NCI-H226 (cell line): ENCODE measurements around the gene LRRC10B.

Experiments used
- DNase-seq: peaks from one replicate; pipeline ENCODE4 v3.0.0-alpha.2; 2015

LRRC10B gene

GRCh38 chr11:61510166-61510919 lies 1.8 kb downstream of the LRRC10B start:
- no peak for DNase-seq

GRCh38 chr11:61510974-61511373 lies 2.4 kb downstream of the LRRC10B start:
- DNase-seq, result no peak

- DNase-seq, result no peak
Observed at GRCh38 chr11:61511383-61511782, 2.8 kb downstream of the LRRC10B start.

- DNase-seq, result no peak
Observed at GRCh38 chr11:61512435-61512834, 3.9 kb downstream of the LRRC10B start.

GRCh38 chr11:61513143-61513765 lies 4.7 kb downstream of the LRRC10B start:
- no peak for DNase-seq

GRCh38 chr11:61514050-61514917 lies 5.7 kb downstream of the LRRC10B start:
- no peak for DNase-seq

- no peak for DNase-seq
Observed at GRCh38 chr11:61515686-61516085, 7.1 kb downstream of the LRRC10B start.

- DNase-seq, result no peak
Observed at GRCh38 chr11:61516191-61516590, 7.6 kb downstream of the LRRC10B start.

- DNase-seq, result no peak
Observed at GRCh38 chr11:61516675-61517572, 8.4 kb downstream of the LRRC10B start.

- no peak for DNase-seq
Observed at GRCh38 chr11:61518032-61518795, 9.7 kb downstream of the LRRC10B start.

- DNase-seq, result no peak
Observed at GRCh38 chr11:61522881-61523280, 14.3 kb downstream of the LRRC10B start.

GRCh38 chr11:61524446-61524845 lies 15.9 kb downstream of the LRRC10B start:
- no peak for DNase-seq

GRCh38 chr11:61524963-61525587 lies 16.5 kb downstream of the LRRC10B start:
- no peak for DNase-seq

GRCh38 chr11:61526229-61526628 lies 17.7 kb downstream of the LRRC10B start:
- DNase-seq, result no peak

- no peak for DNase-seq
Observed at GRCh38 chr11:61526956-61527731, 18.6 kb downstream of the LRRC10B start.

GRCh38 chr11:61528114-61528513 lies 19.6 kb downstream of the LRRC10B start:
- DNase-seq, result no peak

- no peak for DNase-seq
Observed at GRCh38 chr11:61529537-61530225, 21.1 kb downstream of the LRRC10B start.

GRCh38 chr11:61531044-61531443 lies 22.5 kb downstream of the LRRC10B start:
- DNase-seq, result no peak

GRCh38 chr11:61532134-61533038 lies 23.8 kb downstream of the LRRC10B start:
- DNase-seq, result peak; percentile 28
